HCT116 (cell line): ENCODE measurements around the gene SERPINA3.

Source experiments
- CBX3 ChIP-seq: IDR thresholded peaks from 2 replicates; pipeline ENCODE4 v1.6.1; 2012; ENCODE audit warnings: low read depth
- EZH2 ChIP-seq: fragments of 200-600 bp; sonication (generic); IDR thresholded peaks from 2 replicates; pipeline ENCODE4 v1.6.1; 2017; ENCODE audit warnings: antibody characterized with exemption, mixed run types
- EZH2phosphoT487 ChIP-seq: fragments of 200-600 bp; IDR thresholded peaks from 2 replicates; pipeline ENCODE4 v1.6.1; 2018; ENCODE audit warnings: antibody characterized with exemption, borderline replicate concordance
- POLR2AphosphoS5 ChIP-seq: IDR thresholded peaks from 2 replicates; pipeline ENCODE4 v1.6.1; 2011; ENCODE audit warnings: mild to moderate bottlenecking, low read depth, low read length, moderate library complexity
- RAD21 ChIP-seq: IDR thresholded peaks from 2 replicates; pipeline ENCODE4 v1.6.1; 2012; ENCODE audit warnings: low read depth, mild to moderate bottlenecking
- SIN3A ChIP-seq: IDR thresholded peaks from 2 replicates; pipeline ENCODE4 v1.6.1; 2012; ENCODE audit warnings: low read depth
- SP1 ChIP-seq: IDR thresholded peaks from 2 replicates; pipeline ENCODE4 v1.6.1; 2012; ENCODE audit warnings: low read depth
- ZBTB33 ChIP-seq: IDR thresholded peaks from 2 replicates; pipeline ENCODE4 v1.6.1; 2011; ENCODE audit warnings: mild to moderate bottlenecking, low read length, moderate library complexity; ENCODE audit not compliant: insufficient replicate concordance; ENCODE audit errors: extremely low read depth
- TF ChIP-seq, protein P1 (sequence below), 3 experiments: fragments of 200-600 bp in 1 of 3; sonication (generic) in 1 of 3; IDR thresholded peaks in 2 of 3; conservative IDR thresholded peaks in 1 of 3; 2 replicates each; pipeline ENCODE4 v1.5.1; 2012 to 2017; ENCODE audit warnings: low read depth in 2 of 3, low read length in 2 of 3, antibody characterized with exemption in 1 of 3, borderline replicate concordance in 1 of 3, control low read depth in 1 of 3, mild to moderate bottlenecking in 1 of 3, mixed read lengths in 1 of 3, mixed run types in 1 of 3, moderate library complexity in 1 of 3; ENCODE audit not compliant: insufficient read depth in 1 of 3
- TF ChIP-seq, protein P2 (sequence below): IDR thresholded peaks from 2 replicates; pipeline ENCODE4 v1.6.1; 2012; ENCODE audit warnings: low read depth

DNA sequence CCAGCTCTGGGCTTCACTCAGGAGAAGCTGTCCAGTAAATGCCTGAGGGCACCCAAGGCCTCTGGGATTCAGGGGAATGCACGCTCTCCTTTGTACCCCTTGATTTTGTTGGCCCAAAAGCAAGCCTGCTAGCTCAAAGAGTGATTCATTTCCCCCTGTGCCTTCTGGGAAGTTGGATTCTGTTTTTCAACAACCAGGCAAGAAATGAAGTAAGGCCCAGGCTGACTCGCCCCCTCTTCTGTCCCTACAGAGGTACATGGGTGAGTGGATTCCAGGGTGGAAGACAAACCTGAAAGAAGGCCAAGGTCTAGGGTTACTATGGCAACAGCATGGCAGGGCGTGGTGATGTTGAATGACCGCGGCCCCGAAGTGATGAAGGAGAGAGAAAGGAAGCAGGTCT, 40.2 kb upstream of the SERPINA3 start:
- no peak for TF ChIP-seq EZH2
- TF ChIP-seq, protein P1, sequence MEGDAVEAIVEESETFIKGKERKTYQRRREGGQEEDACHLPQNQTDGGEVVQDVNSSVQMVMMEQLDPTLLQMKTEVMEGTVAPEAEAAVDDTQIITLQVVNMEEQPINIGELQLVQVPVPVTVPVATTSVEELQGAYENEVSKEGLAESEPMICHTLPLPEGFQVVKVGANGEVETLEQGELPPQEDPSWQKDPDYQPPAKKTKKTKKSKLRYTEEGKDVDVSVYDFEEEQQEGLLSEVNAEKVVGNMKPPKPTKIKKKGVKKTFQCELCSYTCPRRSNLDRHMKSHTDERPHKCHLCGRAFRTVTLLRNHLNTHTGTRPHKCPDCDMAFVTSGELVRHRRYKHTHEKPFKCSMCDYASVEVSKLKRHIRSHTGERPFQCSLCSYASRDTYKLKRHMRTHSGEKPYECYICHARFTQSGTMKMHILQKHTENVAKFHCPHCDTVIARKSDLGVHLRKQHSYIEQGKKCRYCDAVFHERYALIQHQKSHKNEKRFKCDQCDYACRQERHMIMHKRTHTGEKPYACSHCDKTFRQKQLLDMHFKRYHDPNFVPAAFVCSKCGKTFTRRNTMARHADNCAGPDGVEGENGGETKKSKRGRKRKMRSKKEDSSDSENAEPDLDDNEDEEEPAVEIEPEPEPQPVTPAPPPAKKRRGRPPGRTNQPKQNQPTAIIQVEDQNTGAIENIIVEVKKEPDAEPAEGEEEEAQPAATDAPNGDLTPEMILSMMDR (IDR thresholded peaks at IDR 0.05 in 2 of 3, conservative IDR thresholded peaks at IDR 0.05 in 1 of 3; ENCODE audit: borderline replicate concordance in 1 of 3, insufficient read depth in 1 of 3, low read depth in 2 of 3, low read length in 2 of 3) = no peak
- no peak for TF ChIP-seq CBX3
- no peak for TF ChIP-seq SP1
- TF ChIP-seq, protein P2, sequence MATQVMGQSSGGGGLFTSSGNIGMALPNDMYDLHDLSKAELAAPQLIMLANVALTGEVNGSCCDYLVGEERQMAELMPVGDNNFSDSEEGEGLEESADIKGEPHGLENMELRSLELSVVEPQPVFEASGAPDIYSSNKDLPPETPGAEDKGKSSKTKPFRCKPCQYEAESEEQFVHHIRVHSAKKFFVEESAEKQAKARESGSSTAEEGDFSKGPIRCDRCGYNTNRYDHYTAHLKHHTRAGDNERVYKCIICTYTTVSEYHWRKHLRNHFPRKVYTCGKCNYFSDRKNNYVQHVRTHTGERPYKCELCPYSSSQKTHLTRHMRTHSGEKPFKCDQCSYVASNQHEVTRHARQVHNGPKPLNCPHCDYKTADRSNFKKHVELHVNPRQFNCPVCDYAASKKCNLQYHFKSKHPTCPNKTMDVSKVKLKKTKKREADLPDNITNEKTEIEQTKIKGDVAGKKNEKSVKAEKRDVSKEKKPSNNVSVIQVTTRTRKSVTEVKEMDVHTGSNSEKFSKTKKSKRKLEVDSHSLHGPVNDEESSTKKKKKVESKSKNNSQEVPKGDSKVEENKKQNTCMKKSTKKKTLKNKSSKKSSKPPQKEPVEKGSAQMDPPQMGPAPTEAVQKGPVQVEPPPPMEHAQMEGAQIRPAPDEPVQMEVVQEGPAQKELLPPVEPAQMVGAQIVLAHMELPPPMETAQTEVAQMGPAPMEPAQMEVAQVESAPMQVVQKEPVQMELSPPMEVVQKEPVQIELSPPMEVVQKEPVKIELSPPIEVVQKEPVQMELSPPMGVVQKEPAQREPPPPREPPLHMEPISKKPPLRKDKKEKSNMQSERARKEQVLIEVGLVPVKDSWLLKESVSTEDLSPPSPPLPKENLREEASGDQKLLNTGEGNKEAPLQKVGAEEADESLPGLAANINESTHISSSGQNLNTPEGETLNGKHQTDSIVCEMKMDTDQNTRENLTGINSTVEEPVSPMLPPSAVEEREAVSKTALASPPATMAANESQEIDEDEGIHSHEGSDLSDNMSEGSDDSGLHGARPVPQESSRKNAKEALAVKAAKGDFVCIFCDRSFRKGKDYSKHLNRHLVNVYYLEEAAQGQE = no peak
- TF ChIP-seq EZH2phosphoT487 = no peak
- TF ChIP-seq SIN3A = no peak
- no peak for TF ChIP-seq POLR2AphosphoS5
- TF ChIP-seq RAD21 = no peak
- no peak for TF ChIP-seq ZBTB33
